K562 (cell line): ENCODE results near the gene DNAJB6. TPM values are rescaled to one million over a fixed set of nuclear protein-coding genes. Genes with fewer than 3 reads are reported as not detected.
A peak's percentile ranks its signal among the peaks of the same experiment; 100 is the strongest.

Experiments used
- ATAC-seq: fragments of 200-7000 bp; cut with Tn5 transposase; 3 replicates; pipeline ENCODE4 v1.9.1; 2020; ENCODE audit warnings: moderate library complexity
- BruUV-seq: library from RNA; stranded (reverse); fragments of 400-500 nt; replicated peaks from 2 replicates; lab custom pipeline; 2021; lab: Mats Ljungman, UMichigan
- CTCF ChIA-PET: fragments of 300-600 bp; formaldehyde crosslinking; extraction: SDS; loops from one replicate; lab custom pipeline; 2021; ENCODE audit warnings: low intra/inter-chr PET ratio; lab: Yijun Ruan, JAX
- POLR2A ChIA-PET: fragments of 300-600, 350-650 bp; sonication (Branson Sonifier 250); formaldehyde crosslinking; extraction: SDS; loops from one replicate; lab custom pipeline; 2021; ENCODE audit warnings: antibody characterized with exemption, inconsistent platforms; lab: Yijun Ruan, JAX
- DNase-seq, 4 experiments: peaks; one replicate each; pipeline versions ENCODE4 v3.0.0 to v3.0.0-alpha.2; 2011 to 2018; ENCODE audit warnings: low spot score in 3 of 4, mixed read lengths in 3 of 4; ENCODE audit errors: extremely low read depth in 1 of 4
- FAIRE-seq: peaks from 2 replicates; lab custom pipeline; 2011; peaks lifted over from hg19 to GRCh38; lab: Jason Lieb, UNC
- H2AFZ ChIP-seq: 2 replicates; pipeline ENCODE4 v1.6.0; 2011; ENCODE audit warnings: low read depth, low read length, control low read depth, inconsistent platforms
- H3K27ac ChIP-seq: fragments of 200-600 bp; 3 replicates; pipeline ENCODE4 v1.8.0; 2011; ENCODE audit warnings: low read depth, mild to moderate bottlenecking, control low read depth, inconsistent platforms, low read length, moderate library complexity, mixed read lengths; ENCODE audit errors: extremely low read depth
- H3K27me3 ChIP-seq, 2 experiments: fragments of 300-600 bp in 1 of 2; 2 replicates in 1 of 2; 3 replicates in 1 of 2; pipeline versions ENCODE4 v1.6.0 to v1.8.0; 2011; ENCODE audit warnings: inconsistent platforms in 2 of 2, low read length in 2 of 2, mild to moderate bottlenecking in 1 of 2, mixed read lengths in 1 of 2, moderate library complexity in 1 of 2; ENCODE audit not compliant: control insufficient read depth in 2 of 2, insufficient read depth in 2 of 2
- H3K36me3 ChIP-seq: fragments of 300-600 bp; 3 replicates; pipeline ENCODE4 v1.8.0; 2011; ENCODE audit warnings: mild to moderate bottlenecking, low read length, inconsistent platforms; ENCODE audit not compliant: control insufficient read depth, insufficient read depth
- H3K4me1 ChIP-seq, 2 experiments: fragments of 200-600 bp in 1 of 2; replicated peaks in 1 of 2; 2 replicates in 1 of 2; 3 replicates in 1 of 2; pipeline versions ENCODE4 v1.5.1 to v1.8.0; 2011; ENCODE audit warnings: inconsistent platforms in 2 of 2, low read length in 2 of 2, mild to moderate bottlenecking in 1 of 2, mixed read lengths in 1 of 2, moderate library complexity in 1 of 2; ENCODE audit not compliant: control insufficient read depth in 2 of 2, insufficient read depth in 2 of 2
- H3K4me2 ChIP-seq: 2 replicates; pipeline ENCODE4 v1.6.1; 2011; ENCODE audit warnings: low read length, control low read depth, inconsistent platforms, mixed read lengths; ENCODE audit not compliant: insufficient read depth
- H3K4me3 ChIP-seq: fragments of 200-600 bp; sonication (generic), shearing (Covaris generic); 2 replicates; pipeline ENCODE4 v1.5.1; 2016; ENCODE audit warnings: control low read depth, inconsistent platforms
- H3K79me2 ChIP-seq: fragments of 200-600 bp; 3 replicates; pipeline ENCODE4 v1.8.0; 2011; ENCODE audit warnings: low read length, inconsistent platforms; ENCODE audit not compliant: control insufficient read depth, insufficient read depth
- H3K9ac ChIP-seq, 2 experiments: 2 replicates each; pipeline versions ENCODE4 v1.6.0 to v1.6.1; 2011; ENCODE audit warnings: low read depth in 2 of 2, low read length in 2 of 2, control low read depth in 1 of 2, inconsistent platforms in 1 of 2, mild to moderate bottlenecking in 1 of 2, mixed read lengths in 1 of 2; ENCODE audit not compliant: insufficient read depth in 1 of 2
- H3K9me1 ChIP-seq: one replicate; pipeline ENCODE4 v1.6.0; 2011; ENCODE audit warnings: inconsistent platforms, mild to moderate bottlenecking, low read length, moderate library complexity; ENCODE audit not compliant: control insufficient read depth, insufficient read depth
- H3K9me3 ChIP-seq: replicated peaks from 2 replicates; pipeline ENCODE4 v1.5.1; 2011; ENCODE audit warnings: low read depth, low read length, inconsistent platforms; ENCODE audit not compliant: control insufficient read depth, insufficient read depth
- H4K20me1 ChIP-seq: replicated peaks from 2 replicates; pipeline ENCODE4 v1.6.1; 2011; ENCODE audit warnings: low read length, inconsistent platforms, mixed read lengths; ENCODE audit not compliant: control insufficient read depth, insufficient read depth
- CBX8 ChIP-seq: fragments of 200-600 bp; sonication (generic); IDR thresholded peaks from 2 replicates; pipeline ENCODE4 v1.6.1; 2012; ENCODE audit warnings: borderline replicate concordance, mixed run types, low read depth, mild to moderate bottlenecking, moderate library complexity, mixed read lengths, low read length, control low read depth, inconsistent platforms; ENCODE audit not compliant: poor library complexity, severe bottlenecking; ENCODE audit errors: extremely low read depth
- NFIC ChIP-seq: fragments of 450-650 bp; IDR thresholded peaks from 2 replicates; pipeline ENCODE4 v1.6.1; 2017; ENCODE audit warnings: mild to moderate bottlenecking, inconsistent platforms
- WGBS: fragments of 100-300 bp; shearing (Covaris generic); methylation state at CpG from one replicate; pipeline ENCODE4 v1.1.6; 2016; ENCODE audit warnings: low coverage, mixed read lengths; ENCODE audit not compliant: insufficient coverage; ENCODE audit errors: missing lambda C conversion rate; 5-methylcytosine and 5-hydroxymethylcytosine counted together
- in situ Hi-C: fragments of 300-500 bp; cut with MboI; formaldehyde crosslinking; loops from 4 replicates; pipeline ENCODE4 v1.15.0; 2018; ENCODE audit warnings: inconsistent platforms, mixed read lengths
- intact Hi-C: fragments of 100-400 bp; cut with micrococcal nuclease; formaldehyde crosslinking; loops from 2 replicates; pipeline ENCODE4 v1.14.2; 2022
- polyA plus RNA-seq, 8 experiments: library from polyadenylated mRNA; depleted of rRNA in 4 of 8; stranded (reverse) in 5 of 8; unstranded in 3 of 8; fragments of >200 nt; fragmentation: Nextera tagmentation in 2 of 8; fragmentation: Illumina TruSeq in 1 of 8; extraction: Ambion mirVana in 2 of 8; extraction: Trizol in 1 of 8; gene quantifications; 2 replicates each; pipeline versions ENCODE4 v1.2.1 to v1.2.3, GENCODE V29; 2011 to 2014; ENCODE audit warnings: inconsistent platforms in 1 of 8, missing spikeins in 1 of 8
- total RNA-seq, 7 experiments: library from RNA; depleted of rRNA in 6 of 7; stranded (reverse); fragments of >200 nt in 6 of 7; fragmentation: Illumina TruSeq in 2 of 7; extraction: Trizol in 2 of 7; gene quantifications; 2 replicates each; pipeline versions ENCODE4 v1.2.1 to v1.2.3, GENCODE V29; 2011 to 2021; ENCODE audit warnings: low replicate concordance in 1 of 7
- TF ChIP-seq, protein P1 (sequence below): fragments of 250-450 bp; sonication (Bioruptor Pico); IDR thresholded peaks from 2 replicates; pipeline ENCODE4 v1.9.0; 2021; ENCODE audit warnings: mild to moderate bottlenecking, inconsistent platforms

Gene DNAJB6
- total and polyA plus RNA-seq, 9 of the 15 experiments (the other 6 are each of a cell fraction or from before 2014, with no cell fraction given): 84.5 to 158 (median 135) TPM

DNA sequence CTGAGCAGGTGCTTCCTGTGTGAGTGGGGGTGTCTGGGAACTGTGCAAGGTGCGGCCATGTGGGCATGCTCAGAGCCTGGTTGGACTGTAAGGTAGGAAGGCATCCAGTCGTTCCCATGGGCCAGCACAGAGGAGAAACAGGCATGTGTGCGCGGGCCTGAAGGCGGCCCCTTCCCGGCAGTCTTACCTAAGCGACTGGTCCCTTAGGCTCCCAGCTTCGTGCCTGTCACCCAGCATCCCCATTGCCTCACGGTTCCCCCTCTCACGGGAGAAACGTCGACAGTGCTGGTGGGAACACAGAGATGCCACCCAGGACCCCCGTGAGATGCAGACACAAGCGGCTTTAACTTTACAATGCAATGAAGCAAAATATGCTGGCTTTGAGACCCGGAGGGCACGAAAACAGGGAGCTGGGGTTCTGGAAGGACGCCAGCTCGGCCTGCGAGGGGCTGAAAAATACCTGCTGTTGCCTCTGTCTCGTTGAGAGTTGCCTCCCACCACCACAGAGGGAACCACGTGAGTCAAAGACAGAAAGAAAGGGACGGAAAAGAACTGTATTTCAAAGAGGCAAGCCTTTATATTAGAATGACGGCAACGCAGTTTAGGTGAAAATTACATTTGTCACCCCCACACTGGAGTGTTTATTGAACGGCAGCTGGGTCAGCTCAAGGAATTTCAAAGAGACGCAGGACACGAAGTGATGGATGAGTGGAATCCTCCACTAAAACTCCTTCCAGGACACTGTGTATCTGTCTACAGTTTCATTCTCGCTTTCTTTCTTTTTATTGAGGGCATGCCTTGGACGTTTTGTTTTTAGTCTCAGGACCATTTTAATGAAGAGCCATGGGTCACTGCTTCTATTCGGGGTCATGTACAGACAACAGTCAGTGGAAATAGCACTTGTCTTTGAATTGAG is 128.4 kb downstream of the DNAJB6 start:
- TF ChIP-seq NFIC: peak; percentile 58; the same call in 1 of the 2 replicates
- TF ChIP-seq, protein P1, sequence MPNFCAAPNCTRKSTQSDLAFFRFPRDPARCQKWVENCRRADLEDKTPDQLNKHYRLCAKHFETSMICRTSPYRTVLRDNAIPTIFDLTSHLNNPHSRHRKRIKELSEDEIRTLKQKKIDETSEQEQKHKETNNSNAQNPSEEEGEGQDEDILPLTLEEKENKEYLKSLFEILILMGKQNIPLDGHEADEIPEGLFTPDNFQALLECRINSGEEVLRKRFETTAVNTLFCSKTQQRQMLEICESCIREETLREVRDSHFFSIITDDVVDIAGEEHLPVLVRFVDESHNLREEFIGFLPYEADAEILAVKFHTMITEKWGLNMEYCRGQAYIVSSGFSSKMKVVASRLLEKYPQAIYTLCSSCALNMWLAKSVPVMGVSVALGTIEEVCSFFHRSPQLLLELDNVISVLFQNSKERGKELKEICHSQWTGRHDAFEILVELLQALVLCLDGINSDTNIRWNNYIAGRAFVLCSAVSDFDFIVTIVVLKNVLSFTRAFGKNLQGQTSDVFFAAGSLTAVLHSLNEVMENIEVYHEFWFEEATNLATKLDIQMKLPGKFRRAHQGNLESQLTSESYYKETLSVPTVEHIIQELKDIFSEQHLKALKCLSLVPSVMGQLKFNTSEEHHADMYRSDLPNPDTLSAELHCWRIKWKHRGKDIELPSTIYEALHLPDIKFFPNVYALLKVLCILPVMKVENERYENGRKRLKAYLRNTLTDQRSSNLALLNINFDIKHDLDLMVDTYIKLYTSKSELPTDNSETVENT: no peak
- TF ChIP-seq CBX8: peak; percentile 16
- peaks cover 16% of the 10 kb centered on the region for H4K20me1 ChIP-seq
- DNase-seq: no peak
- in situ Hi-C loops: no loop called here
- intact Hi-C loops: loop anchor here (5.0 kb wide), 1 partner anchor 1097 kb away; no protein-coding TSS in a partner anchor
- no peak overlapping the region for H3K27ac ChIP-seq
- peak; percentile 15 for ATAC-seq
- ChIA-PET POLR2A (interaction anchor here (0.6 kb wide), 4 partner anchors 47 to 255 kb away, joined by 3 to 4 read pairs (median 3); no protein-coding TSS in a partner anchor), CTCF (no interaction called here)
- H3K36me3 ChIP-seq: no peaks in the 10 kb centered on the region
- under 1% methylated on average over 30 of the region's 30 CpGs for WGBS
- no peak overlapping the region for H3K4me3 ChIP-seq
- no peak overlapping the region for H3K9ac ChIP-seq
- no peak overlapping the region for H2AFZ ChIP-seq
- peaks cover 69 to 77% of the 10 kb centered on the region in 2 experiments for H3K27me3 ChIP-seq
- no peak for FAIRE-seq
- H3K4me1 ChIP-seq: peaks cover 0 to 24% of the 10 kb centered on the region in 2 experiments; a peak in 3 of 5 replicates
- no peaks in the 10 kb centered on the region for H3K79me2 ChIP-seq
- no TSS peak for BruUV-seq
- no peaks in the 10 kb centered on the region for H3K9me3 ChIP-seq
- no peaks in the 10 kb centered on the region for H3K9me1 ChIP-seq
- H3K4me2 ChIP-seq: no peak overlapping the region
